Omental fat pad (tissue), 4 donors: Measurements from ENCODE around the gene ZNF419. TPM values are rescaled to one million over a fixed set of nuclear protein-coding genes. Genes with fewer than 3 reads are reported as not detected.
A peak's percentile ranks its signal among the peaks of the same experiment; 100 is the strongest.
"Not testable (repeated sequence)": the region's sequence is repeated elsewhere in the genome, so short reads cannot be mapped to it uniquely, and the experiment has no call there.

Experiments
- ATAC-seq: fragments of 150-250 bp; one replicate; pipeline ENCODE4 v1.9.1; 2016; ENCODE audit warnings: mild to moderate bottlenecking, moderate library complexity; ENCODE audit not compliant: low FRiP score
- DNase-seq: peaks from one replicate; pipeline ENCODE4 v3.0.0-alpha.2; 2019; ENCODE audit warnings: low spot score
- small RNA-seq: library from RNA; depleted of rRNA; stranded (forward); fragments of <200 nt; gene quantifications from one replicate; pipeline ENCODE3, GENCODE V24; 2016
- total RNA-seq, 4 donors: library from RNA; depleted of rRNA; stranded (reverse); fragments of >200 nt; gene quantifications; one replicate each; pipeline ENCODE4 v1.1.0, GENCODE V29; 2016
- TF ChIP-seq, protein P1 (sequence below), 3 donors: fragments of 450-650 bp; IDR thresholded peaks; one replicate each; pipeline ENCODE4 v1.5.1; 2016 to 2017; ENCODE audit warnings: antibody characterized with exemption in 3 of 3, mild to moderate bottlenecking in 3 of 3, moderate library complexity in 2 of 3

The ZNF419 gene
- total RNA-seq, 4 donors from 2014 or later, result 5.8 to 14.8 (median 12.5) TPM

DNA sequence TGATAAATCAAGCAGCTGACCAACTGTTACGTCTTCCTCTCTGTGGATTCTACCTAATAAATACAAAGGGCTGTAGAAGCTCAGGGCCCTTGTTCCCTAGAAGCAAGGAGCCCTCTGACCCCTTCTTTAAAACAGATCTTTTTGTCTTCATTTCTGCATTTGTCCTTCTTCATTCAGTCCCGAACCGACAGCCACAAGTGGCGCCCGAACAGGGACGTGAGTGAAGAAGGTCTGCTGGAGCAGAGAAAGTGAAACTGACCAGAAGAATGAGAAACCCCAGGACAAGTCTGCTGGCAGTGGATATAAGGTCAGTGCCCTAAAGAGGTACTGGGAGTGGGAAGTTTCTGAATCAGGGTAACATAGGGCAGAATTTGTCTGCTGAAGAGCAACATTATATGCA lies 25.3 kb downstream of the ZNF419 start:
- TF ChIP-seq, protein P1, sequence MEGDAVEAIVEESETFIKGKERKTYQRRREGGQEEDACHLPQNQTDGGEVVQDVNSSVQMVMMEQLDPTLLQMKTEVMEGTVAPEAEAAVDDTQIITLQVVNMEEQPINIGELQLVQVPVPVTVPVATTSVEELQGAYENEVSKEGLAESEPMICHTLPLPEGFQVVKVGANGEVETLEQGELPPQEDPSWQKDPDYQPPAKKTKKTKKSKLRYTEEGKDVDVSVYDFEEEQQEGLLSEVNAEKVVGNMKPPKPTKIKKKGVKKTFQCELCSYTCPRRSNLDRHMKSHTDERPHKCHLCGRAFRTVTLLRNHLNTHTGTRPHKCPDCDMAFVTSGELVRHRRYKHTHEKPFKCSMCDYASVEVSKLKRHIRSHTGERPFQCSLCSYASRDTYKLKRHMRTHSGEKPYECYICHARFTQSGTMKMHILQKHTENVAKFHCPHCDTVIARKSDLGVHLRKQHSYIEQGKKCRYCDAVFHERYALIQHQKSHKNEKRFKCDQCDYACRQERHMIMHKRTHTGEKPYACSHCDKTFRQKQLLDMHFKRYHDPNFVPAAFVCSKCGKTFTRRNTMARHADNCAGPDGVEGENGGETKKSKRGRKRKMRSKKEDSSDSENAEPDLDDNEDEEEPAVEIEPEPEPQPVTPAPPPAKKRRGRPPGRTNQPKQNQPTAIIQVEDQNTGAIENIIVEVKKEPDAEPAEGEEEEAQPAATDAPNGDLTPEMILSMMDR (IDR thresholded peaks at IDR 0.05), result no peak
- ATAC-seq (no peak), DNase-seq (no peak)

DNA sequence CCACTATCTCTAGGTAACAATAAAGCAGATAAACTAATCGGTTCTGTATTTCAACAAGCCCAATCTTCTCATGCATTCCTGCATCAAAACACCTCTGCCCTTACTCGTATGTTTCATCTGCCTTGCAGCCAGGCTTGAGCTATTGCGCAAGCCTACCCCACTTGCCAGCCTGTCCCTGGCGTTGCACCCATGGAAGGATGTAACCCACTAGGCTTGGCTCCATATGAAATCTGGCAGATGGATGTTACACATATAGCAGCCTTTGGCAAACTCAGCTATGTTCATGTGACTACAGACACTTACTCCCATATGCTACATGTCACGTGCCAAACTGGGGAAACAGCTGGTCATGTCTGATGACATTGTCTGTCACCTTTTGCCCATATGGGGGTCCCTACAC lies 27.7 kb downstream of the ZNF419 start:
- DNase-seq (no peak), ATAC-seq (no peak)
- TF ChIP-seq, protein P1 (IDR thresholded peaks at IDR 0.05), result no peak

DNA sequence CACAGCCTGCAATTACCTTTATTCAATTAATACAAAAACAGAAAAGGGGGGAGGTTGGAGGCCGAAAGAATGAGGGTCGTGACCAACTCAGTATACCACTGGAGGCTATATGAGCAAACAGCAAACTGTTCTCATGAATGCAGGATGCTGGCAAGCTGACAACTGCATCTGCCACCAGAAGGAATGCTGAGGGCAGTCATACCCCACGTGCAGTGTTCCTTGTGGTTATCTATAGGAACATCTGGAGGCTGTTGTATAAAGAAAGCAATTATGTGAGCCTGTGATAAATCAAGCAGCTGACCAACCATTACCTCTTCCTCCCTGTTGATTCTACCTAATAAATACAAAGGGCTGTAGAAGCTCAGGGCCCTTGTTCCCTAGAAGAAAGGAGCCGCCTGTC lies 30.5 kb downstream of the ZNF419 start:
- DNase-seq, ATAC-seq: not testable (repeated sequence)

DNA sequence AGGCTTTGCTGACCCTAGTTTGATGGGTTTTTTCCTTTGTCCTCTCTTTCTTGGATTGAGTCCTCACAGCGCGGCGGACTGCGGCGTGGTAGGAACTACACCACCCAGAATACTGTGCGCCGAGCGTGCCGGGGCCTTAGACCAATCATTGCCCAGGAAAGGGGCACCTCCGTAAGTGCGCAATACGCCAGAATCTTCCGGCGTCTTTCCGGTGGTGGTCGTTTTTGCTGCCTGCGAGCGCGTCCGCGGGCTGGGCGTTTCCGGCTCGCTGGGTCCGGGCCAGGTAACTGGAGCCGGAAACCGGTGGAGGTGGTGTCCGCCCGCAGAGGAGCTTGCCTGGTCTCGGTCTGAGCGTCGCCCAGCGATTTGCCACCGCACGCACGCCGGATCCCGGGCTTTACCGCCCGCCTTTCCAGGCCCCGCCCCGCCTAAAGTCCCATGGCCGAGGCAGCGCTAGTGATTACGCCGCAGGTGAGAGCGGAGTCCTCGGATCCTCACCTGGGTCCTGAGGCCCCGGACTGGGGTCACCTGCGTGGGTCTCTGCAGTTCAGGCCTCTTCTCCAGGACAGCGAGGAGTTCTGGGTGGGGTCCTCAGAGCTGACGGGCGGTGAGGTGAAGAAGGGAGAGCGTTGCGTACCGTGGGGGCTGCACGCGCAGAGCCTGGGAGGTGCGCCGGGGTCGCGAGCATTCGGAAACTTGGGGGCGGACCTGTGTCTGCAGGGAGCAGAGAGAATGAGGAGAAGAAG lies 39.8 kb downstream of the ZNF419 start, which contains the start of gene ZNF549:
TSS of gene ZNF549 (plus strand) at position 221 of the 746 bp plus-strand sequence. CDS start at position 439, 218 bp downstream.
- ATAC-seq (peak; percentile 99), DNase-seq (peak; percentile 60)
- TF ChIP-seq, protein P1 (IDR thresholded peaks at IDR 0.05), result no peak

DNA sequence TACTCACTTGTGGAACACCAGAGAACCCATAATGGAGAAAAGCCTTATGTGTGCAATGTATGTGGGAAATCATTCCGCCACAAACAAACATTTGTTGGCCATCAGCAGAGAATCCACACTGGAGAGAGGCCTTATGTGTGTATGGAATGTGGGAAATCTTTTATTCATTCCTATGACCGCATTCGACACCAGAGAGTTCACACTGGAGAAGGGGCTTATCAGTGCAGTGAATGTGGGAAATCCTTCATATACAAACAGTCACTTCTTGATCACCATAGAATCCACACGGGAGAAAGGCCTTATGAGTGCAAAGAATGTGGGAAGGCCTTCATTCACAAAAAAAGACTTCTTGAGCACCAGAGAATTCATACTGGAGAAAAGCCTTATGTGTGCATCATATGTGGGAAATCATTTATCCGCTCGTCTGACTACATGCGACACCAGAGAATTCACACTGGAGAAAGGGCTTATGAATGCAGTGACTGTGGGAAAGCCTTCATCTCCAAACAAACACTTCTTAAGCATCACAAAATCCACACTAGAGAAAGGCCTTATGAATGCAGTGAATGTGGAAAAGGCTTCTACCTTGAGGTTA lies 50.5 kb downstream of the ZNF419 start:
- DNase-seq (no peak), ATAC-seq (no peak)
- TF ChIP-seq, protein P1 (IDR thresholded peaks at IDR 0.05), result no peak

Small RNA genes lying within 50 kb of the gene (small RNA-seq; reads per million reads assigned to genes)
- not detected for gene VN1R107P

Other genes starting within 250 kb of the ZNF419 start
- gene ZNF805, start 247.1 kb upstream of the ZNF419 start, total RNA-seq, result 10 to 100 TPM; 14.8 to 21.6 (median 19.4) TPM
- 100 to 1,000 TPM in 2 of 4 donors, 10 to 100 TPM in 2; 46.5 to 163 (median 104) TPM for gene ZNF460, start 207.3 kb upstream of the ZNF419 start, total RNA-seq
- 1 to 10 TPM; 5.6 to 8.4 (median 7.3) TPM for gene ZNF543, start 167.3 kb upstream of the ZNF419 start, total RNA-seq
- 10 to 100 TPM in 1 of 4 donors, 1 to 10 TPM in 3; 4.6 to 11.0 (median 7.3) TPM for gene ZNF304, start 136.5 kb upstream of the ZNF419 start, total RNA-seq
- 10 to 100 TPM; 15.3 to 22.9 (median 16.9) TPM for gene TRAPPC2B, start 124.2 kb upstream of the ZNF419 start, total RNA-seq
- gene ZNF547, start 124.2 kb upstream of the ZNF419 start, total RNA-seq, result 1 to 10 TPM; 1.9 to 2.6 (median 2.6) TPM
- 10 to 100 TPM; 11.7 to 35.9 (median 22.7) TPM for gene ZNF548, start 97.9 kb upstream of the ZNF419 start, total RNA-seq
- gene ZNF17, start 76.6 kb upstream of the ZNF419 start, total RNA-seq, result 10 to 100 TPM in 2 of 4 donors, 1 to 10 TPM in 2; 5.8 to 12.5 (median 9.3) TPM
- gene ZNF749, start 52.4 kb upstream of the ZNF419 start, total RNA-seq, result 10 to 100 TPM in 1 of 4 donors, 1 to 10 TPM in 3; 3.3 to 18.0 (median 7.6) TPM
- under 1 TPM in 3 of 4 donors, not detected in 1; 0.19 to 0.48 (median 0.44) TPM for gene VN1R1, start 30.6 kb upstream of the ZNF419 start, total RNA-seq
- 10 to 100 TPM in 1 of 4 donors, 1 to 10 TPM in 3; 4.5 to 17.2 (median 8.6) TPM for gene ZNF772, start 10.2 kb upstream of the ZNF419 start, total RNA-seq
- gene ZNF773, start 12.2 kb downstream of the ZNF419 start, total RNA-seq, result 10 to 100 TPM in 2 of 4 donors, 1 to 10 TPM in 2; 5.7 to 15.5 (median 9.6) TPM
- gene ZNF549, start 39.6 kb downstream of the ZNF419 start, total RNA-seq, result 1 to 10 TPM; 2.4 to 6.6 (median 4.9) TPM
- 1 to 10 TPM; 3.7 to 8.8 (median 6.9) TPM for gene ZNF550, start 72.1 kb downstream of the ZNF419 start, total RNA-seq
- gene ZNF416, start 91.2 kb downstream of the ZNF419 start, total RNA-seq, result 1 to 10 TPM; 2.0 to 6.0 (median 3.7) TPM
- 1 to 10 TPM; 1.3 to 3.5 (median 2.5) TPM for gene ZIK1, start 96.4 kb downstream of the ZNF419 start, total RNA-seq
- 1 to 10 TPM in 3 of 4 donors, under 1 TPM in 1; 0.65 to 3.6 (median 3.0) TPM for gene ZNF530, start 112.1 kb downstream of the ZNF419 start, total RNA-seq
- 10 to 100 TPM in 3 of 4 donors, 1 to 10 TPM in 1; 9.6 to 25.1 (median 13.8) TPM for gene ZNF134, start 126.5 kb downstream of the ZNF419 start, total RNA-seq
- gene ZNF211, start 145.4 kb downstream of the ZNF419 start, total RNA-seq, result 10 to 100 TPM in 1 of 4 donors, 1 to 10 TPM in 3; 5.3 to 15.0 (median 9.2) TPM
- gene ZSCAN4, start 181.2 kb downstream of the ZNF419 start, total RNA-seq, result not detected
- 10 to 100 TPM in 1 of 4 donors, 1 to 10 TPM in 3; 7.3 to 22.2 (median 8.1) TPM for gene ZNF551, start 194.2 kb downstream of the ZNF419 start, total RNA-seq
- gene ZNF154, start 221.5 kb downstream of the ZNF419 start, total RNA-seq, result 1 to 10 TPM; 1.4 to 4.4 (median 2.8) TPM
- gene ZNF671, start 239.9 kb downstream of the ZNF419 start, total RNA-seq, result 10 to 100 TPM in 1 of 4 donors, 1 to 10 TPM in 3; 3.0 to 10.2 (median 6.3) TPM